SKM-1 treated with dmso at 0.1 percent for 144 hours (cell line): Measurements from ENCODE around the gene CATSPERD.

ENCODE experiments used
- DNase-seq: peaks from one replicate; lab custom pipeline; 2025; ENCODE audit not compliant: unreplicated experiment; lab: John Stamatoyannopoulos, UW

The CATSPERD gene

GRCh38 chr19:5801796-5802619 lies 81.6 kb downstream of the CATSPERD start:
- no peak for DNase-seq

GRCh38 chr19:5803441-5803751 lies 83.0 kb downstream of the CATSPERD start:
- DNase-seq: no peak

GRCh38 chr19:5803752-5804515 lies 83.5 kb downstream of the CATSPERD start:
- DNase-seq: peak; percentile 87

GRCh38 chr19:5804516-5805461 lies 84.4 kb downstream of the CATSPERD start, which contains the start of gene NRTN:
NRTN (plus strand) TSS chr19:5805067; CDS start chr19:5824166, 19,099 bp downstream.
- no peak for DNase-seq

- peak; percentile 36 for DNase-seq
These were observed 85.2 kb downstream of the CATSPERD start for GRCh38 chr19:5805462-5806132.

- no peak for DNase-seq
These were observed 85.7 kb downstream of the CATSPERD start for GRCh38 chr19:5806133-5806489.

- no peak for DNase-seq
These were observed 86.5 kb downstream of the CATSPERD start for GRCh38 chr19:5806905-5807304.

GRCh38 chr19:5808120-5808816 lies 87.8 kb downstream of the CATSPERD start:
- no peak for DNase-seq

GRCh38 chr19:5809053-5809452 lies 88.6 kb downstream of the CATSPERD start:
- peak; percentile 31 for DNase-seq

- DNase-seq: no peak
These were observed 89.0 kb downstream of the CATSPERD start for GRCh38 chr19:5809469-5809868.

GRCh38 chr19:5811117-5811516 lies 90.7 kb downstream of the CATSPERD start:
- no peak for DNase-seq

- no peak for DNase-seq
These were observed 93.8 kb downstream of the CATSPERD start for GRCh38 chr19:5814123-5814851.

- DNase-seq: no peak
These were observed 94.4 kb downstream of the CATSPERD start for GRCh38 chr19:5814852-5815246.

GRCh38 chr19:5817218-5817617 lies 96.8 kb downstream of the CATSPERD start:
- DNase-seq: no peak

- DNase-seq: no peak
These were observed 98.2 kb downstream of the CATSPERD start for GRCh38 chr19:5818594-5818993.

GRCh38 chr19:5820785-5821184 lies 100.3 kb downstream of the CATSPERD start:
- no peak for DNase-seq

GRCh38 chr19:5821521-5822180 lies 101.2 kb downstream of the CATSPERD start:
- no peak for DNase-seq

GRCh38 chr19:5822181-5822844 lies 101.9 kb downstream of the CATSPERD start:
- no peak for DNase-seq
